ENCODE data around the gene TMIGD3. TPM values are rescaled to one million over a fixed set of nuclear protein-coding genes. Genes with fewer than 3 reads are reported as not detected.
A peak's percentile ranks its signal among the peaks of the same experiment; 100 is the strongest.

Gene TMIGD3
- total and polyA plus RNA-seq, 4 experiments from 2014 or later: not detected

GRCh38 chr1:111453706-111454105 is 49.7 kb downstream of the TMIGD3 start:
- CTCF ChIA-PET (ENCODE audit: partially characterized antibody): interaction anchor here (1.3 to 1.7 kb wide), 5 partner anchors 11 to 303 kb away, joined by 3 to 11 read pairs (median 6); no protein-coding TSS in a partner anchor
- Histone ChIP-seq H3K4me1 (ENCODE audit: insufficient read depth, low read length) (peaks cover 63% of the 10 kb centered on the region), H3K27ac (ENCODE audit: low read depth, low read length) (no peak overlapping the region), H3K36me3 (ENCODE audit: insufficient read depth, low read length) (peaks cover 47% of the 10 kb centered on the region), H3K9me3 (ENCODE audit: control insufficient read depth in 1 of 2, low read length in 2 of 2) (no peaks in the 10 kb centered on the region), H3K4me3 (ENCODE audit: low read length in 2 of 2) (no peak overlapping the region), H3K27me3 (ENCODE audit: insufficient read depth, low read length) (no peaks in the 10 kb centered on the region)
- Mint-ChIP-seq H3K4me1 (peaks cover 45 to 83% (median 65%) of the 10 kb centered on the region in 4 donors), H3K27me3 (no peaks in the 10 kb centered on the region), H3K36me3 (peaks cover 54 to 79% of the 10 kb centered on the region in 2 donors), H3K9me3 (no peaks in the 10 kb centered on the region), H3K27ac (peak overlapping the region in 3 of 7 donors; percentile 29 to 64 (median 58)), H3K4me3 (peak overlapping the region in 1 of 8 donors; percentile 21)
- no peak for DNase-seq
- POLR2A ChIA-PET (ENCODE audit: partially characterized antibody): interaction anchor here (0.6 to 8.1 kb wide), 5 partner anchors 11 to 54 kb away, joined by 3 to 164 read pairs (median 4); partner anchors contain the start of gene C1orf162
- intact Hi-C loops (cut with micrococcal nuclease): no loop called here

- POLR2A ChIA-PET (ENCODE audit: partially characterized antibody): interaction anchor here (0.6 to 8.1 kb wide), 6 partner anchors 10 to 302 kb away, joined by 3 to 164 read pairs (median 4); partner anchors contain the start of gene C1orf162
- peaks cover 38% of the 10 kb centered on the region for H3K36me3 ChIP-seq (ENCODE audit: insufficient read depth, low read length)
- CTCF ChIA-PET (ENCODE audit: partially characterized antibody): interaction anchor here (0.7 to 1.7 kb wide), 8 partner anchors 9 to 304 kb away, joined by 3 to 11 read pairs (median 4); no protein-coding TSS in a partner anchor
- no peaks in the 10 kb centered on the region for H3K27me3 Mint-ChIP-seq
- H3K4me1 Mint-ChIP-seq: peaks cover 53 to 87% (median 71%) of the 10 kb centered on the region in 4 donors
- H3K27ac Mint-ChIP-seq: peak overlapping the region in 1 of 7 donors; percentile 94
- H3K4me3 ChIP-seq (ENCODE audit: low read length in 2 of 2): no peak overlapping the region
- peaks cover 73% of the 10 kb centered on the region for H3K4me1 ChIP-seq (ENCODE audit: insufficient read depth, low read length)
- intact Hi-C loops (cut with micrococcal nuclease): no loop called here
- H3K9me3 Mint-ChIP-seq: no peaks in the 10 kb centered on the region
- H3K9me3 ChIP-seq (ENCODE audit: control insufficient read depth in 1 of 2, low read length in 2 of 2): no peaks in the 10 kb centered on the region
- peaks cover 43 to 78% of the 10 kb centered on the region in 2 donors for H3K36me3 Mint-ChIP-seq
- peak overlapping the region in 3 of 8 donors; percentile 7 to 37 (median 22) for H3K4me3 Mint-ChIP-seq
- no peak overlapping the region for H3K27ac ChIP-seq (ENCODE audit: low read depth, low read length)
- H3K27me3 ChIP-seq (ENCODE audit: insufficient read depth, low read length): no peaks in the 10 kb centered on the region
- DNase-seq: no peak
Observed at GRCh38 chr1:111452581-111452980, 50.9 kb downstream of the TMIGD3 start.

- H3K36me3 Mint-ChIP-seq: peaks cover 29 to 76% of the 10 kb centered on the region in 2 donors
- Histone ChIP-seq H3K4me1 (ENCODE audit: insufficient read depth, low read length) (peaks cover 83% of the 10 kb centered on the region), H3K27ac (ENCODE audit: low read depth, low read length) (peak overlapping the region; percentile 91), H3K36me3 (ENCODE audit: insufficient read depth, low read length) (peaks cover 33% of the 10 kb centered on the region), H3K9me3 (ENCODE audit: control insufficient read depth in 1 of 2, low read length in 2 of 2) (no peaks in the 10 kb centered on the region), H3K27me3 (ENCODE audit: insufficient read depth, low read length) (no peaks in the 10 kb centered on the region), H3K4me3 (ENCODE audit: low read length in 2 of 2) (peak overlapping the region; percentile 78 to 96)
- H3K4me1 Mint-ChIP-seq: peaks cover 61 to 92% (median 77%) of the 10 kb centered on the region in 4 donors
- H3K4me3 Mint-ChIP-seq: peak overlapping the region; percentile 98 to 100 (median 99)
- ChIA-PET CTCF (ENCODE audit: partially characterized antibody) (interaction anchor here (0.8 to 5.5 kb wide), 6 partner anchors 10 to 306 kb away, joined by 3 to 44 read pairs (median 4); no protein-coding TSS in a partner anchor), POLR2A (ENCODE audit: partially characterized antibody) (interaction anchor here (1.0 to 8.1 kb wide), 6 partner anchors 9 to 305 kb away, joined by 3 to 164 read pairs (median 3); partner anchors contain the start of gene C1orf162)
- peak overlapping the region; percentile 94 to 100 (median 99) for H3K27ac Mint-ChIP-seq
- intact Hi-C loops (cut with micrococcal nuclease): no loop called here
- H3K9me3 Mint-ChIP-seq: no peaks in the 10 kb centered on the region
- no peak for DNase-seq
- no peaks in the 10 kb centered on the region for H3K27me3 Mint-ChIP-seq
Observed at GRCh38 chr1:111450185-111450584, 53.2 kb downstream of the TMIGD3 start.

GRCh38 chr1:111449703-111450017 is 53.8 kb downstream of the TMIGD3 start:
- no peak for DNase-seq
- Histone ChIP-seq H3K27me3 (ENCODE audit: insufficient read depth, low read length) (no peaks in the 10 kb centered on the region), H3K9me3 (ENCODE audit: control insufficient read depth in 1 of 2, low read length in 2 of 2) (no peaks in the 10 kb centered on the region), H3K27ac (ENCODE audit: low read depth, low read length) (peak overlapping the region; percentile 91), H3K4me3 (ENCODE audit: low read length in 2 of 2) (peak overlapping the region; percentile 78 to 96), H3K36me3 (ENCODE audit: insufficient read depth, low read length) (peaks cover 38% of the 10 kb centered on the region), H3K4me1 (ENCODE audit: insufficient read depth, low read length) (peaks cover 82% of the 10 kb centered on the region)
- intact Hi-C loops (cut with micrococcal nuclease): loop anchor here (1.0 to 2.0 kb wide), 4 partner anchors 22 to 306 kb away; partner anchors contain the start of genes DDX20 and RAP1A
- ChIA-PET POLR2A (ENCODE audit: partially characterized antibody) (interaction anchor here (1.0 to 8.1 kb wide), 10 partner anchors 9 to 305 kb away, joined by 3 to 164 read pairs (median 4); partner anchors contain the start of gene C1orf162), CTCF (ENCODE audit: partially characterized antibody) (interaction anchor here (0.8 to 5.5 kb wide), 6 partner anchors 9 to 58 kb away, joined by 3 to 44 read pairs (median 4); partner anchors contain the start of gene C1orf162)
- H3K4me3 Mint-ChIP-seq: peak overlapping the region; percentile 98 to 100 (median 99)
- H3K27me3 Mint-ChIP-seq: no peaks in the 10 kb centered on the region
- peak overlapping the region; percentile 94 to 100 (median 99) for H3K27ac Mint-ChIP-seq
- peaks cover 30 to 76% of the 10 kb centered on the region in 2 donors for H3K36me3 Mint-ChIP-seq
- peaks cover 58 to 92% (median 73%) of the 10 kb centered on the region in 4 donors for H3K4me1 Mint-ChIP-seq
- H3K9me3 Mint-ChIP-seq: no peaks in the 10 kb centered on the region

GRCh38 chr1:111448918-111449702 is 54.3 kb downstream of the TMIGD3 start, which contains the start of the genes ATP5PB and WDR77:
ATP5PB (plus strand) TSS chr1:111449464; CDS start chr1:111449542, 78 bp downstream.
WDR77 (minus strand) TSS chr1:111449256; CDS start chr1:111449169, 87 bp downstream.
- DNase-seq: peak; percentile 94 to 97 (median 96)
- peaks cover 77% of the 10 kb centered on the region for H3K4me1 ChIP-seq (ENCODE audit: insufficient read depth, low read length)
- peaks cover 34 to 78% of the 10 kb centered on the region in 2 donors for H3K36me3 Mint-ChIP-seq
- peaks cover 41% of the 10 kb centered on the region for H3K36me3 ChIP-seq (ENCODE audit: insufficient read depth, low read length)
- H3K27ac Mint-ChIP-seq: peak within 1 kb of the TSS; percentile 94 to 100 (median 99)
- no peaks in the 10 kb centered on the region for H3K9me3 Mint-ChIP-seq
- H3K4me1 Mint-ChIP-seq: peaks cover 57 to 87% (median 71%) of the 10 kb centered on the region in 4 donors
- no peaks in the 10 kb centered on the region for H3K9me3 ChIP-seq (ENCODE audit: control insufficient read depth in 1 of 2, low read length in 2 of 2)
- H3K4me3 ChIP-seq (ENCODE audit: low read length in 2 of 2): peak within 1 kb of the TSS; percentile 78 to 96
- H3K27me3 Mint-ChIP-seq: no peaks in the 10 kb centered on the region
- H3K27me3 ChIP-seq (ENCODE audit: insufficient read depth, low read length): no peaks in the 10 kb centered on the region
- ChIA-PET POLR2A (ENCODE audit: partially characterized antibody) (interaction anchor here (0.7 to 8.1 kb wide), 21 partner anchors 8 to 306 kb away, joined by 3 to 164 read pairs (median 5); partner anchors contain the start of genes C1orf162 and RAP1A), CTCF (ENCODE audit: partially characterized antibody) (interaction anchor here (0.7 to 5.5 kb wide), 11 partner anchors 9 to 317 kb away, joined by 3 to 44 read pairs (median 4); partner anchors contain the start of gene C1orf162)
- intact Hi-C loops (cut with micrococcal nuclease): loop anchor here (1.0 to 2.0 kb wide), 4 partner anchors 22 to 306 kb away; partner anchors contain the start of genes DDX20 and RAP1A
- peak within 1 kb of the TSS; percentile 98 to 100 (median 99) for H3K4me3 Mint-ChIP-seq
- peak within 1 kb of the TSS; percentile 91 for H3K27ac ChIP-seq (ENCODE audit: low read depth, low read length)

- H3K4me3 Mint-ChIP-seq: peak overlapping the region; percentile 98 to 100 (median 99)
- DNase-seq: peak in 2 of 5 donors; percentile 11 to 60
- ChIA-PET POLR2A (ENCODE audit: partially characterized antibody) (interaction anchor here (0.7 to 8.1 kb wide), 21 partner anchors 8 to 306 kb away, joined by 3 to 164 read pairs (median 5); partner anchors contain the start of genes C1orf162 and RAP1A), CTCF (ENCODE audit: partially characterized antibody) (interaction anchor here (0.7 to 5.5 kb wide), 11 partner anchors 9 to 317 kb away, joined by 3 to 44 read pairs (median 4); partner anchors contain the start of gene C1orf162)
- Histone ChIP-seq H3K4me1 (ENCODE audit: insufficient read depth, low read length) (peaks cover 70% of the 10 kb centered on the region), H3K36me3 (ENCODE audit: insufficient read depth, low read length) (peaks cover 41% of the 10 kb centered on the region), H3K9me3 (ENCODE audit: control insufficient read depth in 1 of 2, low read length in 2 of 2) (no peaks in the 10 kb centered on the region), H3K27ac (ENCODE audit: low read depth, low read length) (peak overlapping the region; percentile 91), H3K27me3 (ENCODE audit: insufficient read depth, low read length) (no peaks in the 10 kb centered on the region), H3K4me3 (ENCODE audit: low read length in 2 of 2) (peak overlapping the region; percentile 78 to 96)
- intact Hi-C loops (cut with micrococcal nuclease): loop anchor here (2.0 kb wide), 2 partner anchors 60 to 170 kb away; partner anchors contain the start of gene RAP1A
- peaks cover 40 to 78% of the 10 kb centered on the region in 2 donors for H3K36me3 Mint-ChIP-seq
- no peaks in the 10 kb centered on the region for H3K27me3 Mint-ChIP-seq
- H3K27ac Mint-ChIP-seq: peak overlapping the region; percentile 91 to 100 (median 98)
- no peaks in the 10 kb centered on the region for H3K9me3 Mint-ChIP-seq
- peaks cover 53 to 85% (median 66%) of the 10 kb centered on the region in 4 donors for H3K4me1 Mint-ChIP-seq
Observed at GRCh38 chr1:111448482-111448917, 54.9 kb downstream of the TMIGD3 start.
